Nephron progenitor cell (in vitro differentiated cells): Measurements from ENCODE around the gene IDH3G.
A peak's percentile ranks its signal among the peaks of the same experiment; 100 is the strongest.

ENCODE experiments used
- DNase-seq: peaks from one replicate; pipeline ENCODE4 v3.0.0; 2021
- H3K27ac Mint-ChIP-seq: 2 replicates; pipeline ENCODE4 v1.8.0; 2021; ENCODE audit warnings: mild to moderate bottlenecking, moderate library complexity, mixed read lengths
- H3K27me3 Mint-ChIP-seq: 2 replicates; pipeline ENCODE4 v1.8.0; 2021; ENCODE audit warnings: mild to moderate bottlenecking, low read depth, mixed read lengths; ENCODE audit not compliant: poor library complexity
- H3K36me3 Mint-ChIP-seq: 2 replicates; pipeline ENCODE4 v1.8.0; 2021; ENCODE audit warnings: low read depth, mixed read lengths
- H3K4me1 Mint-ChIP-seq: 2 replicates; pipeline ENCODE4 v1.8.0; 2021; ENCODE audit warnings: mixed read lengths
- H3K4me3 Mint-ChIP-seq: 2 replicates; pipeline ENCODE4 v1.8.0; 2021; ENCODE audit warnings: mild to moderate bottlenecking, moderate library complexity, mixed read lengths
- H3K9me3 Mint-ChIP-seq: 2 replicates; pipeline ENCODE4 v1.8.0; 2021; ENCODE audit warnings: mild to moderate bottlenecking, moderate library complexity, mixed read lengths
- CTCF ChIP-seq: fragments of 200-600 bp; sonication (generic); IDR thresholded peaks from 2 replicates; pipeline ENCODE4 v1.5.0; 2021; ENCODE audit warnings: antibody characterized with exemption

Gene IDH3G

GRCh38 chrX:153763989-153764755 lies 30.0 kb downstream of the IDH3G start, which contains the start of gene PLXNB3:
PLXNB3 (plus strand) TSS chrX:153764249; CDS start chrX:153765536, 1,287 bp downstream.
- H3K36me3 Mint-ChIP-seq: no peaks in the 10 kb centered on the region
- TF ChIP-seq CTCF: peak; percentile 63
- H3K9me3 Mint-ChIP-seq: peaks cover 46% of the 10 kb centered on the region
- peak; percentile 74 for DNase-seq
- peaks cover 11% of the 10 kb centered on the region for H3K27me3 Mint-ChIP-seq
- H3K4me1 Mint-ChIP-seq: peaks cover 7% of the 10 kb centered on the region
- no peak within 1 kb of the TSS for H3K27ac Mint-ChIP-seq
- no peak within 1 kb of the TSS for H3K4me3 Mint-ChIP-seq

GRCh38 chrX:153763298-153763932 lies 30.8 kb downstream of the IDH3G start:
- no peak for DNase-seq
- H3K36me3 Mint-ChIP-seq: no peaks in the 10 kb centered on the region
- no peak overlapping the region for H3K27ac Mint-ChIP-seq
- peaks cover 7% of the 10 kb centered on the region for H3K4me1 Mint-ChIP-seq
- H3K4me3 Mint-ChIP-seq: no peak overlapping the region
- TF ChIP-seq CTCF: no peak
- peaks cover 46% of the 10 kb centered on the region for H3K9me3 Mint-ChIP-seq
- H3K27me3 Mint-ChIP-seq: peaks cover 11% of the 10 kb centered on the region

- Mint-ChIP-seq H3K27me3 (peaks cover 12% of the 10 kb centered on the region), H3K9me3 (peaks cover 49% of the 10 kb centered on the region), H3K36me3 (no peaks in the 10 kb centered on the region), H3K4me1 (peaks cover 7% of the 10 kb centered on the region), H3K4me3 (no peak overlapping the region), H3K27ac (no peak overlapping the region)
- no peak for DNase-seq
- TF ChIP-seq CTCF: no peak
Measured at GRCh38 chrX:153762626-153763173, 31.5 kb downstream of the IDH3G start.

GRCh38 chrX:153761863-153762262 lies 32.3 kb downstream of the IDH3G start:
- H3K36me3 Mint-ChIP-seq: no peaks in the 10 kb centered on the region
- H3K4me1 Mint-ChIP-seq: peaks cover 7% of the 10 kb centered on the region
- H3K4me3 Mint-ChIP-seq: no peak overlapping the region
- no peak overlapping the region for H3K27ac Mint-ChIP-seq
- peaks cover 18% of the 10 kb centered on the region for H3K27me3 Mint-ChIP-seq
- peaks cover 56% of the 10 kb centered on the region for H3K9me3 Mint-ChIP-seq
- no peak for TF ChIP-seq CTCF
- DNase-seq: no peak

- Mint-ChIP-seq H3K9me3 (peaks cover 71% of the 10 kb centered on the region), H3K4me3 (no peak overlapping the region), H3K4me1 (peaks cover 8% of the 10 kb centered on the region), H3K36me3 (no peaks in the 10 kb centered on the region), H3K27me3 (peaks cover 15% of the 10 kb centered on the region), H3K27ac (no peak overlapping the region)
- DNase-seq: no peak
- TF ChIP-seq CTCF: no peak
Measured at GRCh38 chrX:153755136-153755535, 39.0 kb downstream of the IDH3G start.
